Measurements from ENCODE around the gene BPGM.

The BPGM gene

GRCh38 chr7:134693256-134693655 is 46.6 kb downstream of the BPGM start:
- no peak overlapping the region for H3K4me3 ChIP-seq (ENCODE audit: low read depth in 1 of 2, low read length in 2 of 2)
- no peaks in the 10 kb centered on the region for H3K4me1 ChIP-seq (ENCODE audit: control insufficient read depth in 1 of 2, insufficient read depth in 2 of 2, low read length in 2 of 2)
- H3K9ac ChIP-seq (ENCODE audit: low read depth in 1 of 2, low read length in 2 of 2): no peak overlapping the region
- no peak overlapping the region for H3K27ac ChIP-seq (ENCODE audit: low read depth, low read length)
- H3K9me3 ChIP-seq (ENCODE audit: control insufficient read depth in 1 of 2, low read length in 2 of 2): no peaks in the 10 kb centered on the region
- no peaks in the 10 kb centered on the region for H3K36me3 ChIP-seq (ENCODE audit: control insufficient read depth in 1 of 2, insufficient read depth in 2 of 2, low read length in 2 of 2)
- H3K27me3 ChIP-seq (ENCODE audit: control insufficient read depth in 1 of 2, insufficient read depth in 2 of 2, low read length in 2 of 2): no peaks in the 10 kb centered on the region

GRCh38 chr7:134694299-134694698 is 47.6 kb downstream of the BPGM start:
- Histone ChIP-seq H3K9ac (ENCODE audit: low read depth in 1 of 2, low read length in 2 of 2) (no peak overlapping the region), H3K4me1 (ENCODE audit: control insufficient read depth in 1 of 2, insufficient read depth in 2 of 2, low read length in 2 of 2) (no peaks in the 10 kb centered on the region), H3K27me3 (ENCODE audit: control insufficient read depth in 1 of 2, insufficient read depth in 2 of 2, low read length in 2 of 2) (no peaks in the 10 kb centered on the region), H3K4me3 (ENCODE audit: low read depth in 1 of 2, low read length in 2 of 2) (no peak overlapping the region), H3K36me3 (ENCODE audit: control insufficient read depth in 1 of 2, insufficient read depth in 2 of 2, low read length in 2 of 2) (no peaks in the 10 kb centered on the region), H3K9me3 (ENCODE audit: control insufficient read depth in 1 of 2, low read length in 2 of 2) (no peaks in the 10 kb centered on the region), H3K27ac (ENCODE audit: low read depth, low read length) (no peak overlapping the region)

GRCh38 chr7:134694767-134695166 is 48.1 kb downstream of the BPGM start:
- Histone ChIP-seq H3K36me3 (ENCODE audit: control insufficient read depth in 1 of 2, insufficient read depth in 2 of 2, low read length in 2 of 2) (no peaks in the 10 kb centered on the region), H3K9me3 (ENCODE audit: control insufficient read depth in 1 of 2, low read length in 2 of 2) (no peaks in the 10 kb centered on the region), H3K27me3 (ENCODE audit: control insufficient read depth in 1 of 2, insufficient read depth in 2 of 2, low read length in 2 of 2) (no peaks in the 10 kb centered on the region), H3K4me3 (ENCODE audit: low read depth in 1 of 2, low read length in 2 of 2) (no peak overlapping the region), H3K27ac (ENCODE audit: low read depth, low read length) (no peak overlapping the region), H3K4me1 (ENCODE audit: control insufficient read depth in 1 of 2, insufficient read depth in 2 of 2, low read length in 2 of 2) (no peaks in the 10 kb centered on the region), H3K9ac (ENCODE audit: low read depth in 1 of 2, low read length in 2 of 2) (no peak overlapping the region)

- H3K4me1 ChIP-seq (ENCODE audit: control insufficient read depth in 1 of 2, insufficient read depth in 2 of 2, low read length in 2 of 2): no peaks in the 10 kb centered on the region
Observed at GRCh38 chr7:134695321-134695860, 48.7 kb downstream of the BPGM start.

GRCh38 chr7:134696261-134696660 is 49.6 kb downstream of the BPGM start:
- H3K27me3 ChIP-seq (ENCODE audit: control insufficient read depth in 1 of 2, insufficient read depth in 2 of 2, low read length in 2 of 2): no peaks in the 10 kb centered on the region
- H3K4me3 ChIP-seq (ENCODE audit: low read depth in 1 of 2, low read length in 2 of 2): no peak overlapping the region
- no peak overlapping the region for H3K27ac ChIP-seq (ENCODE audit: low read depth, low read length)
- no peaks in the 10 kb centered on the region for H3K4me1 ChIP-seq (ENCODE audit: control insufficient read depth in 1 of 2, insufficient read depth in 2 of 2, low read length in 2 of 2)
- H3K36me3 ChIP-seq (ENCODE audit: control insufficient read depth in 1 of 2, insufficient read depth in 2 of 2, low read length in 2 of 2): no peaks in the 10 kb centered on the region
- H3K9ac ChIP-seq (ENCODE audit: low read depth in 1 of 2, low read length in 2 of 2): no peak overlapping the region
- H3K9me3 ChIP-seq (ENCODE audit: control insufficient read depth in 1 of 2, low read length in 2 of 2): no peaks in the 10 kb centered on the region

More at GRCh38 chr7:134695321-134695860, 48.7 kb downstream of the BPGM start:
- Histone ChIP-seq H3K4me3 (ENCODE audit: low read depth in 1 of 2, low read length in 2 of 2) (no peak overlapping the region), H3K36me3 (ENCODE audit: control insufficient read depth in 1 of 2, insufficient read depth in 2 of 2, low read length in 2 of 2) (no peaks in the 10 kb centered on the region), H3K9me3 (ENCODE audit: control insufficient read depth in 1 of 2, low read length in 2 of 2) (no peaks in the 10 kb centered on the region), H3K27ac (ENCODE audit: low read depth, low read length) (no peak overlapping the region), H3K9ac (ENCODE audit: low read depth in 1 of 2, low read length in 2 of 2) (no peak overlapping the region), H3K27me3 (ENCODE audit: control insufficient read depth in 1 of 2, insufficient read depth in 2 of 2, low read length in 2 of 2) (no peaks in the 10 kb centered on the region)

GRCh38 chr7:134697205-134697886 is 50.7 kb downstream of the BPGM start:
- H3K4me1 ChIP-seq (ENCODE audit: control insufficient read depth in 1 of 2, insufficient read depth in 2 of 2, low read length in 2 of 2): no peaks in the 10 kb centered on the region
- H3K27me3 ChIP-seq (ENCODE audit: control insufficient read depth in 1 of 2, insufficient read depth in 2 of 2, low read length in 2 of 2): no peaks in the 10 kb centered on the region
- no peak overlapping the region for H3K4me3 ChIP-seq (ENCODE audit: low read depth in 1 of 2, low read length in 2 of 2)
- no peak overlapping the region for H3K9ac ChIP-seq (ENCODE audit: low read depth in 1 of 2, low read length in 2 of 2)
- no peaks in the 10 kb centered on the region for H3K9me3 ChIP-seq (ENCODE audit: control insufficient read depth in 1 of 2, low read length in 2 of 2)
- no peaks in the 10 kb centered on the region for H3K36me3 ChIP-seq (ENCODE audit: control insufficient read depth in 1 of 2, insufficient read depth in 2 of 2, low read length in 2 of 2)
- H3K27ac ChIP-seq (ENCODE audit: low read depth, low read length): no peak overlapping the region

- H3K4me3 ChIP-seq (ENCODE audit: low read depth in 1 of 2, low read length in 2 of 2): no peak overlapping the region
Observed at GRCh38 chr7:134698481-134698880, 51.8 kb downstream of the BPGM start.

GRCh38 chr7:134699021-134699818 is 52.6 kb downstream of the BPGM start:
- no peaks in the 10 kb centered on the region for H3K4me1 ChIP-seq (ENCODE audit: control insufficient read depth in 1 of 2, insufficient read depth in 2 of 2, low read length in 2 of 2)
- no peak overlapping the region for H3K4me3 ChIP-seq (ENCODE audit: low read depth in 1 of 2, low read length in 2 of 2)
- no peaks in the 10 kb centered on the region for H3K36me3 ChIP-seq (ENCODE audit: control insufficient read depth in 1 of 2, insufficient read depth in 2 of 2, low read length in 2 of 2)
- H3K27ac ChIP-seq (ENCODE audit: low read depth, low read length): no peak overlapping the region
- no peaks in the 10 kb centered on the region for H3K27me3 ChIP-seq (ENCODE audit: control insufficient read depth in 1 of 2, insufficient read depth in 2 of 2, low read length in 2 of 2)
- no peak overlapping the region for H3K9ac ChIP-seq (ENCODE audit: low read depth in 1 of 2, low read length in 2 of 2)
- H3K9me3 ChIP-seq (ENCODE audit: control insufficient read depth in 1 of 2, low read length in 2 of 2): no peaks in the 10 kb centered on the region

More at GRCh38 chr7:134698481-134698880, 51.8 kb downstream of the BPGM start:
- Histone ChIP-seq H3K27ac (ENCODE audit: low read depth, low read length) (no peak overlapping the region), H3K4me1 (ENCODE audit: control insufficient read depth in 1 of 2, insufficient read depth in 2 of 2, low read length in 2 of 2) (no peaks in the 10 kb centered on the region), H3K36me3 (ENCODE audit: control insufficient read depth in 1 of 2, insufficient read depth in 2 of 2, low read length in 2 of 2) (no peaks in the 10 kb centered on the region), H3K9ac (ENCODE audit: low read depth in 1 of 2, low read length in 2 of 2) (no peak overlapping the region), H3K9me3 (ENCODE audit: control insufficient read depth in 1 of 2, low read length in 2 of 2) (no peaks in the 10 kb centered on the region), H3K27me3 (ENCODE audit: control insufficient read depth in 1 of 2, insufficient read depth in 2 of 2, low read length in 2 of 2) (no peaks in the 10 kb centered on the region)

GRCh38 chr7:134699899-134700298 is 53.2 kb downstream of the BPGM start:
- no peaks in the 10 kb centered on the region for H3K9me3 ChIP-seq (ENCODE audit: control insufficient read depth in 1 of 2, low read length in 2 of 2)
- no peaks in the 10 kb centered on the region for H3K4me1 ChIP-seq (ENCODE audit: control insufficient read depth in 1 of 2, insufficient read depth in 2 of 2, low read length in 2 of 2)
- H3K27ac ChIP-seq (ENCODE audit: low read depth, low read length): no peak overlapping the region
- no peak overlapping the region for H3K4me3 ChIP-seq (ENCODE audit: low read depth in 1 of 2, low read length in 2 of 2)
- no peak overlapping the region for H3K9ac ChIP-seq (ENCODE audit: low read depth in 1 of 2, low read length in 2 of 2)
- no peaks in the 10 kb centered on the region for H3K36me3 ChIP-seq (ENCODE audit: control insufficient read depth in 1 of 2, insufficient read depth in 2 of 2, low read length in 2 of 2)
- H3K27me3 ChIP-seq (ENCODE audit: control insufficient read depth in 1 of 2, insufficient read depth in 2 of 2, low read length in 2 of 2): no peaks in the 10 kb centered on the region

- H3K36me3 ChIP-seq (ENCODE audit: control insufficient read depth in 1 of 2, insufficient read depth in 2 of 2, low read length in 2 of 2): no peaks in the 10 kb centered on the region
- H3K9me3 ChIP-seq (ENCODE audit: control insufficient read depth in 1 of 2, low read length in 2 of 2): no peaks in the 10 kb centered on the region
- no peak overlapping the region for H3K9ac ChIP-seq (ENCODE audit: low read depth in 1 of 2, low read length in 2 of 2)
- H3K4me3 ChIP-seq (ENCODE audit: low read depth in 1 of 2, low read length in 2 of 2): no peak overlapping the region
- H3K4me1 ChIP-seq (ENCODE audit: control insufficient read depth in 1 of 2, insufficient read depth in 2 of 2, low read length in 2 of 2): no peaks in the 10 kb centered on the region
- no peaks in the 10 kb centered on the region for H3K27me3 ChIP-seq (ENCODE audit: control insufficient read depth in 1 of 2, insufficient read depth in 2 of 2, low read length in 2 of 2)
- H3K27ac ChIP-seq (ENCODE audit: low read depth, low read length): no peak overlapping the region
Observed at GRCh38 chr7:134701272-134701671, 54.6 kb downstream of the BPGM start.
